Measurements from ENCODE around the gene ACSF3. TPM values are rescaled to one million over a fixed set of nuclear protein-coding genes. Genes with fewer than 3 reads are reported as not detected.
"Not testable (repeated sequence)": the region's sequence is repeated elsewhere in the genome, so short reads cannot be mapped to it uniquely, and the experiment has no call there.

ACSF3 gene
- total RNA-seq, 1 donor = 46.6 TPM

GRCh38 chr16:89184933-89185794 is 91.5 kb downstream of the ACSF3 start:
- DNase-seq (ENCODE audit: low read depth in 2 of 3, low spot score in 2 of 3) = peak in 1 of 3 donors; percentile 70

DNA sequence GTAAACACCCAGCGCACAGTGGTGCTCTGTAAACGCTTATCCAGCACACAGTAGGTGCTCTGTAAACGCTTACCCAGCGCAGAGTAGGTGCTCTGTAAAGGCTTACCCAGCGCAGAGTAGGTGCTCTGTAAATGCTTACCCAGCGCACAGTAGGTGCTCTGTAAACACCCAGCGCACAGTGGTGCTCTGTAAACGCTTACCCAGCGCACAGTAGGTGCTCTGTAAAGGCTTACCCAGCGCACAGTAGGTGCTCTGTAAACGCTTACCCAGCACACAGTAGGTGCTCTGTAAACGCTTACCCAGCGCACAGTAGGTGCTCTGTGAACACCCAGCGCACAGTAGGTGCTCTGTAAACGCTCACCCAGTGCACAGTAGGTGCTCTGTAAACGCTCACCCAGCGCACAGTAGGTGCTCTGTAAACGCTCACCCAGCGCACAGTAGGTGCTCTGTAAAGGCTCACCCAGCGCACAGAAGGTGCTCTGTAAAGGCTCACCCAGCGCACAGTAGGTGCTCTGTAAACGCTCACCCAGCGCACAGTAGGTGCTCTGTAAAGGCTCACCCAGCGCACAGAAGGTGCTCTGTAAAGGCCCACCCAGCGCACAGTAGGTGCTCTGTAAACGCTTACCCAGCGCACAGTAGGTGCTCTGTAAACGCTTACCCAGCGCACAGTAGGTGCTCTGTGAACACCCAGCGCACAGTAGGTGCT is 92.4 kb downstream of the ACSF3 start:
- not testable (repeated sequence) for DNase-seq (ENCODE audit: low read depth in 2 of 3, low spot score in 2 of 3)

GRCh38 chr16:89186593-89187031 is 93.0 kb downstream of the ACSF3 start:
- DNase-seq (ENCODE audit: low read depth in 2 of 3, low spot score in 2 of 3) = not testable (repeated sequence)

GRCh38 chr16:89187032-89187769 is 93.5 kb downstream of the ACSF3 start:
- DNase-seq (ENCODE audit: low read depth in 2 of 3, low spot score in 2 of 3) = peak in 1 of 3 donors; percentile 73

DNA sequence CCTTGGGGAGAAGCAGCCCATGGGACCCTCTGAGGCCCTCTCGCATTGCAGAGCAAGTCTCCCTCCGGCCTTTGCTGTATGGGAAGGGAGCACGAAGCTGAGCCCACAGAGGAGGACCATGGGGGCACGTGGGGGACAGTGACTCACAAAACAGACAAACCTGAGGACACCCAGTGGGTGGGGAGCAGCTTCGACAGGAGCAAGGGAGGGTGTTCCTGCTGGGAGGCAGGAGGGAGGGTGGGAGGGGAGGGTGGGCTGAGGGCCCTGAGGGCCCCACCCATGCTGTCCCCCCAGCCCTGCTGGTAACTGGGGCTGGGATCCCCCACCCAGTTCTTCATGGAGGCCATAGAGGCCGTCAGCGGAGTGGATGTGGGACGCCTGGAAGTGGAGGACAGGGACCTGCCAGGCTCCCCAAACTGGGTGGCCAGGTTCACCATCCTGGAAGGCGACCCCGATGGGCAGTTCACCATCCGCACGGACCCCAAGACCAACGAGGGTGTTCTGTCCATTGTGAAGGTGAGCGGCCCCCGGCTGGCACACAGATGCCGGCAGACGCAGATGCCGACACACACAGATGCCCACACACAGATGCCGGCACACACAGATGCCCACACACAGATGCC is 94.2 kb downstream of the ACSF3 start:
- DNase-seq (ENCODE audit: low read depth in 2 of 3, low spot score in 2 of 3) = peak in 1 of 3 donors; percentile 37

- DNase-seq (ENCODE audit: low read depth in 2 of 3, low spot score in 2 of 3) = not testable (repeated sequence)
These were observed 95.1 kb downstream of the ACSF3 start for GRCh38 chr16:89188471-89189357.

DNA sequence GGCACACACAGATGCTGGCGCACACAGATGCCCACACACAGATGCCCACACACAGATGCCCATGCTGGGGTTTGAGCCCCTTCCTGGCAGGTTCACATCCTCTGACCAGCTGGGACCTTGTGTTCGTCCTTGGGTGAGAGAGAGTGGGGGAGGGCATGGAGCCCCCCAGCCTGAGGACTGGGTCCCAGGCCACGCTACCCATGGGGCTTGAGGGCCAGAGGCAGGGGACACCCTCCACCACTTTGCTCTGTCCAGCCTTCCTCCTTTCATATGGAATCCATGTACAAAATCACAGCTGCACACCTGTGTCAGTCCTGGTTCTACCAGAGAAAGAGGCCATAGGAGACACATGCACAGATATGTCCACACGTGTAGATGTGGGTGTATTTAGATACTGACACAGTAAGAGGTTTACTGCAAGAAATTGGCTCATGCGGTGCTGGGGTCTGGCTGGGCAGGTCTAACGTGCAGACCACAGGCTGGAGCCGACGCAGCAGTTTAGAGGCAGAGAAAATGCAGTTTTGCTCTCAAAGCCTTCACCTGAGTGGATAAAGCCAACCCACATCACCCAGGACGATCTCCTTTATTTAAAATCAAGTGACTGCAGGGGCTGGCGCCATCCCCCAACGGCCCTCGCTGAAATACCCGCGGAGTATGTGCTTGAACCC is 95.8 kb downstream of the ACSF3 start:
- no peak for DNase-seq (ENCODE audit: low read depth in 2 of 3, low spot score in 2 of 3)

DNA sequence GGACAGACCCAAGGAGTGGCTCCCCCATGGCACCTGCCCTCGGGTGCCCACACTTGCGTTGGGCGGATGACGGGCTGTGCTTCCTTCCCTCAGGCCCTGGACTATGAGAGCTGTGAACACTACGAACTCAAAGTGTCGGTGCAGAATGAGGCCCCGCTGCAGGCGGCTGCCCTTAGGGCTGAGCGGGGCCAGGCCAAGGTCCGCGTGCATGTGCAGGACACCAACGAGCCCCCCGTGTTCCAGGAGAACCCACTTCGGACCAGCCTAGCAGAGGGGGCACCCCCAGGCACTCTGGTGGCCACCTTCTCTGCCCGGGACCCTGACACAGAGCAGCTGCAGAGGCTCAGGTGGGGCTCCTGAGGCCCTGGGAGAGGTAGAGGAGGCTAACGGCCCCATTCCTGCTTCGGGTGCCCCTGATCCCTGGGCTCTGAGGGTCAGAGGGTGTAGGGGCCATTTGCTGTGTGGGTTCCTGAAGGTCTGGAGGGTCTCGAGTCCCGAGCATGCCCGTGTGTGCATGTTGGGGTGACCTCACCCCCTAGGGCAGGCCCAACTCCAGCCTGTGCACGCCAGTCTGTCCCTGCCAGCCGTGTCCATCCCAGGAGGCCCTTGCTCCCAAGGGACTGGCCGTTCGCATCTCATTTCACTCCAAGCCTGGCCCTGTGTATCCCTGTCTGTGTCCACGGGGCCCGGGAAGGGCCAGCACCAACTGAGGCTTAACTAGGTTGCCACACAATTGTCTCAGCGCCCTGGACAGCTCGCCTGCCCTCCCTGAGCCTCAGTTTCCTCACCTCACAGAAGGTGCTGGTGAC is 96.7 kb downstream of the ACSF3 start:
- DNase-seq (ENCODE audit: low read depth in 2 of 3, low spot score in 2 of 3) = no peak

DNA sequence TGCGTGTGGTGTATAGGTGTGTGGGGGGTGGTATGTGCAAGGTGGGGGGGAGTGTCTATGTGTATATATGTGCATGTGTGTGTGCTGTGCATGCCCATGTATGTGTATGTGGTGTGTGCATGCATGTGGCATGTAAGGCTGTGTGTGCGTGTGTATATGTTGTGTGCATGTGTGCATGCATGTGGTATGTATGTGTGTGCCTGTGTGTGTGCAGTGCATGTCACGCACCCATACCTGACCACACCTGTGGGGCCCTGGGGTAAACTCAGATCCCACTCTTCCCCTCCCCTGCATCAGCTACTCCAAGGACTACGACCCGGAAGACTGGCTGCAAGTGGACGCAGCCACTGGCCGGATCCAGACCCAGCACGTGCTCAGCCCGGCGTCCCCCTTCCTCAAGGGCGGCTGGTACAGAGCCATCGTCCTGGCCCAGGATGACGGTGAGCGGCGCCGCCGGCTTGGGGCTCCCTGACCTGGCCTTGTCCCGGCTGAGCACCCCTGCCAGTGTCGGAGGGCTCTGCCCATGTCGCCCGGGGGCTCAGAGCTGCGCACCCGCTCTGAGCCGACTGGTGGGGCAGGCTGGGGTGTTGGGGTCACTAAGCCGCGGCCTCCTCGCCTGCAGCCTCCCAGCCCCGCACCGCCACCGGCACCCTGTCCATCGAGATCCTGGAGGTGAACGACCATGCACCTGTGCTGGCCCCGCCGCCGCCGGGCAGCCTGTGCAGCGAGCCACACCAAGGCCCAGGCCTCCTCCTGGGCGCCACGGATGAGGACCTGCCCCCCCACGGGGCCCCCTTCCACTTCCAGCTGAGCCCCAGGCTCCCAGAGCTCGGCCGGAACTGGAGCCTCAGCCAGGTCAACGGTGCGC is 97.6 kb downstream of the ACSF3 start:
- DNase-seq (ENCODE audit: low read depth in 2 of 3, low spot score in 2 of 3) = no peak

DNA sequence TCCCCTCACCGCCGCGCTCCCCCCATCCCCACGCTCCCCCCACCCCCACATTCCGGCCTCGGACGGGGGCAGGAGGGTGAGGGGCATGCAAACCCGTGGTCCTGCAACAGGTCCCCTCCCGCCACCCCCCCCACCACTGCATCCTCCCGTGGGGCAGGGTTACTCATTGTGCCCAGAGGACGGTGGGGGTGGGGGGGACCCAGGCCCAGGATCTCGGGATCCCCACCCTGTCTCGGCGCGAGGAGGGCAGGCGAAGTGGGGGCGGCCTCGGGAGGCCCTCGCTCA is 98.2 kb downstream of the ACSF3 start:
- DNase-seq (ENCODE audit: low read depth in 2 of 3, low spot score in 2 of 3) = no peak

DNA sequence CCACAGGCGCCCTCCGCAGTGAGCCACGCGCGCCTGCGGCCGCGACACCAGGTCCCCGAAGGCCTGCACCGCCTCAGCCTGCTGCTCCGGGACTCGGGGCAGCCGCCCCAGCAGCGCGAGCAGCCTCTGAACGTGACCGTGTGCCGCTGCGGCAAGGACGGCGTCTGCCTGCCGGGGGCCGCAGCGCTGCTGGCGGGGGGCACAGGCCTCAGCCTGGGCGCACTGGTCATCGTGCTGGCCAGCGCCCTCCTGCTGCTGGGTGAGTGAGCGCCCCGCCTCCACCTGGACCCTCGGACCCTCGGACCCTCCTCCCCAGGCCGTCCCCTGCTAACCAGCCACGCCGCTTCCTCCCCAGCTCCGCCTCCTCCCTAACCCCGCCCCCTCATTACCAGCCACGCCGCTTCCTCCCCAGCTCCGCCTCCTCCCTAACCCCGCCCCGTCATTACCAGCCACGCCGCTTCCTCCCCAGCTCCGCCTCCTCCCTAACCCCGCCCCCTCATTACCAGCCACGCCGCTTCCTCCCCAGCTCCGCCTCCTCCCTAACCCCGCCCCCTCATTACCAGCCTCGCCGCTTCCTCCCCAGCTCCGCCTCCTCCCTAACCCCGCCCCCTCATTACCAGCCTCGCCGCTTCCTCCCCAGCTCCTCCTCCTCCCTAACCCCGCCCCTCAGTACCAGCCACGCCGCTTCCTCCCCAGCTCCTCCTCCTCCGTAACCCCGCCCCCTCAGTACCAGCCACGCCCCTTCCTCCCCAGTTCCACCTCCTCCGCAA is 98.7 kb downstream of the ACSF3 start:
- DNase-seq (ENCODE audit: low read depth in 2 of 3, low spot score in 2 of 3) = peak; percentile 74 to 87 (median 84)

- DNase-seq (ENCODE audit: low read depth in 2 of 3, low spot score in 2 of 3) = peak in 2 of 3 donors; percentile 66 to 82
These were observed 99.4 kb downstream of the ACSF3 start for GRCh38 chr16:89192956-89193575.

- no peak for DNase-seq (ENCODE audit: low read depth in 2 of 3, low spot score in 2 of 3)
These were observed 100.1 kb downstream of the ACSF3 start for GRCh38 chr16:89193576-89194293.

DNA sequence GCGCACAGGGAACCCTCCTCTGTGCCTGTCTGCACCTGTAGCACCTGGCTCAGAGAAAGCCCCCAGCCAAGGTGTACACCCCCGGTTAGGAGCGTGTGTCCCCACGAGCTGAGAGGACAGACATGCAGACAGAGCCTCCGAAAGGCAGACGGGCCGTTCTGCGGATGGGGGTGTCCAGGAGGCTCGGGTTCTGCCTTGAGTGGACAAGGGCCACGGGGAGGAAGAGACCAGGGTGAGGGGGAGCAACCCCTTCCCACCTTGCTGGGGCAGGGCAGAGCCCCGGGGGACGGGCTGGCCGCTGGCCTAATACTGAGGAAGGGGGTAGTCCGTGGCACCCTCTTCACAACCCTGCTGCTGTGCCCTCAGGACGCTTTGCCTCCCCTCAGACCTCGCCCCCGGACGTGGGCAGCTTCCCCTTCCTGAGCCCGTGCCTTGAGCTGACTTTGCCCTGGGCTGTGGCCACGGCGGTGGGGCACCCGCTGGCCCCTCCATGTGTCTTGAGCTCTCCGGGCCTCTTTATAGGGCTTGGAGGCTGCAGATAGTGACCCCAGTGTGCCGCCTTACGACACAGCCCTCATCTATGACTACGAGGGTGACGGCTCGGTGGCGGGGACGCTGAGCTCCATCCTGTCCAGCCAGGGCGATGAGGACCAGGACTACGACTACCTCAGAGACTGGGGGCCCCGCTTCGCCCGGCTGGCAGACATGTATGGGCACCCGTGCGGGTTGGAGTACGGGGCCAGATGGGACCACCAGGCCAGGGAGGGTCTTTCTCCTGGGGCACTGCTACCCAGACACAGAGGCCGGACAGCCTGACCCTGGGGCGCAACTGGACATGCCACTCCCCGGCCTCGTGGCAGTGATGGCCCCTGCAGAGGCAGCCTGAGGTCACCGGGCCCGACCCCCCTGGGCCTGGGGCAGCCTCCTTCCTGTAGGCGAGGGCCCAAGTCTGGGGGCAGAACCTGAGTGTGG is 101.0 kb downstream of the ACSF3 start:
- DNase-seq (ENCODE audit: low read depth in 2 of 3, low spot score in 2 of 3) = no peak
